Tibial artery (tissue), 4 donors: Measurements from ENCODE around the gene ACLY.

Source experiments
- DNase-seq, 2 donors: peaks; one replicate each; pipeline ENCODE4 v3.0.0-alpha.2; 2019
- H3K27ac ChIP-seq, 2 donors: fragments of 200-600 bp; sonication (generic) in 1 of 2; 1 replicate in 1 of 2; 2 replicates in 1 of 2; pipeline ENCODE4 v1.5.1; 2018 to 2019; ENCODE audit warnings: mild to moderate bottlenecking in 1 of 2
- H3K27me3 ChIP-seq, 2 donors: fragments of 200-600 bp; sonication (generic) in 1 of 2; one replicate each; pipeline versions ENCODE4 v1.5.1 to v1.6.0; 2016 to 2019
- H3K36me3 ChIP-seq, 3 donors: fragments of 200-600 bp; sonication (generic) in 2 of 3; one replicate each; pipeline ENCODE4 v1.5.1; 2016 to 2019; ENCODE audit warnings: mild to moderate bottlenecking in 2 of 3
- H3K4me1 ChIP-seq, 4 donors: fragments of 200-600 bp; sonication (generic) in 2 of 4; 1 replicate in 3 of 4; 2 replicates in 1 of 4; pipeline ENCODE4 v1.5.1; 2016 to 2019
- H3K4me3 ChIP-seq, 2 donors: fragments of 200-600 bp; sonication (generic) in 1 of 2; 1 replicate in 1 of 2; 2 replicates in 1 of 2; pipeline ENCODE4 v1.5.1; 2018 to 2019; ENCODE audit warnings: mild to moderate bottlenecking in 2 of 2
- H3K9me3 ChIP-seq, 3 donors: fragments of 200-600 bp; sonication (generic) in 1 of 3; one replicate each; pipeline ENCODE4 v1.5.1; 2016 to 2019
- CTCF ChIP-seq, 2 experiments: fragments of 200-600 bp in 1 of 2; fragments of 450-650 bp in 1 of 2; IDR thresholded peaks; one replicate each; pipeline ENCODE4 v1.5.1; 2017 to 2019; ENCODE audit warnings: antibody characterized with exemption in 2 of 2, mild to moderate bottlenecking in 1 of 2, moderate library complexity in 1 of 2
- intact Hi-C: fragments of 100-400 bp; cut with DNase I; formaldehyde crosslinking; loops from one replicate; pipeline ENCODE4 v1.15.0; 2023; ENCODE audit warnings: low total_unique reads

ACLY gene

DNA sequence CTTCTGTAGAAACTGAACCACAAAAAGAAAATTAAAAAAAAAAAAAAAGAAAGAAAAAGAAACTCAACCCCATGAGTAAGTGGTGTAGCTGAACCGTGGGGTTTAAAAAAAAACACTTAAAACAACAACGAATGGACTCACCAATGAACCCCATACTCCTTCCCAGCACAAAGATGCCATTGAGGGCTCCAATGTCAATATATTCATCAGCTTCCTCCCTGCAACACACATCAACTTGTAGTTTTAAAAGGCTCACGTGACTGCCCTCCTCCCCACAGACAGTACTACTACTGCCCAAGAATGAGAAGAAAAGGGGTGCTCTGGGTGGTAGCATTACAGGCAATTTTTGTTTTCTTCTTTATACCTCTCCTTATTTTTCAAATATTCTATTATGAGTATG, 50.2 kb downstream of the ACLY start:
- Histone ChIP-seq H3K27ac (no peak overlapping the region), H3K36me3 (peaks cover 29 to 62% (median 52%) of the 10 kb centered on the region in 3 donors), H3K4me3 (no peak overlapping the region), H3K27me3 (no peaks in the 10 kb centered on the region), H3K9me3 (no peaks in the 10 kb centered on the region), H3K4me1 (peaks cover 0 to 12% (median 7%) of the 10 kb centered on the region in 4 donors)
- no peak for TF ChIP-seq CTCF (IDR thresholded peaks at IDR 0.05)
- intact Hi-C loops: loop anchor here (10.0 kb wide), 1 partner anchor 54 kb away; the partner anchor contains the start of genes FKBP10 and P3H4
- DNase-seq: no peak

DNA sequence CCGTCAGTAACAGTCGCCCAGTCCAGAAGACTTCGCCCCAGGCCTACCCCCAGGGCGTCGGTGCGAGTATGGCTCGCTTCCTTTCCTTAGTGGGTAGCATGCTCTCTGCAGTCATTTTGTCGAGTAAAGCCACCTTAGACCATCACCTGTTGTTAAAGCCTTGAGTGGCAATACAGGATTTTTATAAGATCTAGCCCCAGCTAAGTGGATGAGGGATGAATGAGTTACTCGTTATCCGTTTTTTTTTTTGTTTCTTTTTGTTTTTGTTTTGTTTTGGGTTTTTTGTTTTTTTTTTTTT, 53.2 kb downstream of the ACLY start:
- peaks cover 5 to 32% (median 24%) of the 10 kb centered on the region in 3 donors for H3K36me3 ChIP-seq
- H3K4me3 ChIP-seq: peak overlapping the region; percentile 96 to 100
- no peaks in the 10 kb centered on the region for H3K9me3 ChIP-seq
- H3K4me1 ChIP-seq: peaks cover 0 to 40% (median 23%) of the 10 kb centered on the region in 4 donors
- peak overlapping the region; percentile 96 to 98 for H3K27ac ChIP-seq
- intact Hi-C loops: loop anchor here (10.0 kb wide), 1 partner anchor 51 kb away; the partner anchor contains the start of genes FKBP10 and P3H4
- no peak for TF ChIP-seq CTCF (IDR thresholded peaks at IDR 0.05)
- H3K27me3 ChIP-seq: no peaks in the 10 kb centered on the region
- no peak for DNase-seq

DNA sequence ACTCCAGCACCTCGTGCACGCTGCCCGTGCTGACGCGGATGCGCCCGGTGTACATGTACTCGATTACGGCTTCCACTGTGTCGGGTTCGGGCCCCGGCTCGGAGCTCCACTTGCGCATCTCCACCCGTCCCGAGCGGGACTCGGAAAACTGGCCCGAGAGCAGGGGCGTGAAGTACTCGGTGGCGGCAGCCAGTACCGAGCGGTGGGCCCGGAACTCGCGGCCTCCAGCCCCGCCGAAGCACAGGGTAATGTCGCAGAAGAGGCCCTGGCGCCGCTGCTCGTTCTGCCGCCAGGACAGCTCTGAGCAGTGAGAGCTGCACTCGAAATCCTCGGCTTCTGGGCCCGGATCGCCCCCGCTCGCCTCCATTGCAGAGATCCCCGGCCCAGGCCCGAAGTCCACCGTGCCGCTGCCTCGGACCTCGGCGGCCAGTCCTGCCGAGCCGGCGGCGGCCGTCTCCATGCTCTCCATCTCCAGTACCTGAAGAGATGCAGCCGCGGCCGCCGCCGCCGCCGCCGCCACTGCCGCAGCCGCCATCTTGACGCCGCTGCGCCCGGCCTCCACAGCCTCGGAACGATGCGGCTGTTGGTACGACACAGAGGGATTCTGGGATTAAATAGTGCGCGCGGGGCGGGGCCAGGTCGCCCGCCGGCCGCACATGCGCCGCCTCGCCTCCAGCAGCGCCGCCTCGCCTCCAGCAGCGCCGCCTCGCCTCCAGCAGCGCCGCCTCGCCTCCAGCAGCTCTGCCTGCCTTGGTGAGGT, 53.7 kb downstream of the ACLY start, which contains the start of gene KLHL11:
Gene KLHL11, minus strand, starts transcription at position 588 of the 760 bp plus-strand sequence. Its CDS starts 53 bp downstream, at position 535.
- Histone ChIP-seq H3K4me1 (peaks cover 0 to 42% (median 25%) of the 10 kb centered on the region in 4 donors), H3K27ac (peak within 1 kb of the TSS; percentile 96 to 98), H3K9me3 (no peaks in the 10 kb centered on the region), H3K4me3 (peak within 1 kb of the TSS; percentile 96 to 100), H3K36me3 (peaks cover 0 to 27% (median 19%) of the 10 kb centered on the region in 3 donors), H3K27me3 (no peaks in the 10 kb centered on the region)
- peak; percentile 86 to 93 for DNase-seq
- intact Hi-C loops: loop anchor here (10.0 kb wide), 1 partner anchor 50 kb away; the partner anchor contains the start of genes FKBP10 and P3H4
- TF ChIP-seq CTCF (IDR thresholded peaks at IDR 0.05): peak; percentile 5 to 10

GRCh38 chr17:41864498-41864835, 54.3 kb downstream of the ACLY start:
- no peak for TF ChIP-seq CTCF (IDR thresholded peaks at IDR 0.05)
- H3K9me3 ChIP-seq: no peaks in the 10 kb centered on the region
- DNase-seq: no peak
- intact Hi-C loops: loop anchor here (10.0 kb wide), 1 partner anchor 50 kb away; the partner anchor contains the start of genes FKBP10 and P3H4
- peaks cover 0 to 21% (median 13%) of the 10 kb centered on the region in 3 donors for H3K36me3 ChIP-seq
- peak overlapping the region; percentile 96 to 100 for H3K4me3 ChIP-seq
- peaks cover 0 to 42% (median 26%) of the 10 kb centered on the region in 4 donors for H3K4me1 ChIP-seq
- H3K27me3 ChIP-seq: no peaks in the 10 kb centered on the region
- H3K27ac ChIP-seq: peak overlapping the region; percentile 96 to 98

DNA sequence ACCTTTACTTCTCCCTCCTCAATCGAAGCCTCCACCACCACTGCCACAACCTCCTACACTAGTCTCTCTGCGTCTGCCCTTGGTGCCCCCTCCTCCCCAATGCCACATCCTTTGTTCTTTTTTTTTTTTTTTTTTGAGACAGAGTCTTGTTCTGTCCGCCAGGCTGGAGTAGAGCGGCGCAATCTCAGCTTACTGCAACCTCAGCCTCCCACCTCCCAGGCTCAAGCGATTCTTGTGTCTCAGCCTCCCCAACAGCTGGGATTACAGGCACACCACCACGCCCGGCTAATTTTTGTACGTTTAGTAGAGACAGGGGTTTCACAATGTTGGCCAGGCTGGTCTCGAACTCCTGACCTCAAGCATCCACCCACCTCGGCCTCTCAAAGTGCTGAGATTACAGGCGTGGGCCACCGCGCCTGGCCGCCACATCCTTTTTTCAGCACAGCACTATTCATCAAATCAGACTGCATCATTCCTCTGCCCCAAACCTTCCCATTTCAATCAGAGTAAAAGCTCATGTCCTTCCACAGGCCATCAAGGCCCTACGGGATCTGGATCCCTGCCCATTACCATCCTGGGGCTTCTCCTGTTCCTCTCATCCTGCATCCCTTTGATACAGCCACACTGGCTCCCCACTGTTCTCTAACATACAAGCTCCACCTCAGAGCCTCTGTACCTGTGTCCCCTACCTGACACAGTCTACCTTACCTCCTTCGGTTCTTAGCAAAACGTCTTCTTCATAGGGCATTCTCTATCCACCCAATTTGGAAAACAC, 55.5 kb downstream of the ACLY start:
- H3K4me1 ChIP-seq: peaks cover 0 to 42% (median 26%) of the 10 kb centered on the region in 4 donors
- no peak for TF ChIP-seq CTCF (IDR thresholded peaks at IDR 0.05)
- H3K9me3 ChIP-seq: no peaks in the 10 kb centered on the region
- peaks cover 0 to 12% (median 5%) of the 10 kb centered on the region in 3 donors for H3K36me3 ChIP-seq
- H3K4me3 ChIP-seq: peak overlapping the region; percentile 96 to 100
- H3K27me3 ChIP-seq: no peaks in the 10 kb centered on the region
- intact Hi-C loops: loop anchor here (10.0 kb wide), 1 partner anchor 48 kb away; the partner anchor contains the start of genes FKBP10 and P3H4
- DNase-seq: no peak
- no peak overlapping the region for H3K27ac ChIP-seq
